Upper lobe of left lung (tissue), 6 donors: ENCODE measurements around the gene PFDN5. TPM values are rescaled to one million over a fixed set of nuclear protein-coding genes. Genes with fewer than 3 reads are reported as not detected.

ENCODE experiments used
- ATAC-seq, 2 donors: fragments of 200-7000 bp; cut with Tn5 transposase; one replicate each; pipeline ENCODE4 v1.9.1; 2022; ENCODE audit warnings: mild to moderate bottlenecking in 2 of 2, moderate library complexity in 2 of 2; ENCODE audit not compliant: low FRiP score in 2 of 2
- DNase-seq, 2 donors: peaks; one replicate each; pipeline ENCODE4 v3.0.0-alpha.2; 2019 to 2020
- H3K27ac ChIP-seq, 4 donors: fragments of 200-600 bp; sonication (generic); one replicate each; pipeline ENCODE4 v1.5.1; 2016 to 2019
- H3K27me3 ChIP-seq, 4 donors: fragments of 200-600 bp; sonication (generic); one replicate each; pipeline ENCODE4 v1.5.1; 2017 to 2019
- H3K36me3 ChIP-seq, 4 donors: fragments of 200-600 bp; sonication (generic); one replicate each; pipeline ENCODE4 v1.5.1; 2016 to 2019
- H3K4me1 ChIP-seq, 4 donors: fragments of 200-600 bp; sonication (generic); one replicate each; pipeline ENCODE4 v1.5.1; 2018 to 2019
- H3K4me3 ChIP-seq, 4 donors: fragments of 200-600 bp; sonication (generic); one replicate each; pipeline ENCODE4 v1.5.1; 2017 to 2019; ENCODE audit warnings: mild to moderate bottlenecking in 2 of 4, moderate library complexity in 1 of 4
- H3K9me3 ChIP-seq, 4 donors: fragments of 200-600 bp; sonication (generic); one replicate each; pipeline ENCODE4 v1.5.1; 2018 to 2019
- EP300 ChIP-seq, 4 donors: sonication (generic); formaldehyde crosslinking; IDR thresholded peaks; one replicate each; pipeline ENCODE4 v1.5.1; 2017; ENCODE audit warnings: antibody characterized with exemption in 4 of 4, control low read depth in 2 of 4
- POLR2A ChIP-seq, 4 donors: fragments of 450-650 bp; IDR thresholded peaks; one replicate each; pipeline ENCODE4 v1.5.1; 2016 to 2017; ENCODE audit warnings: antibody characterized with exemption in 4 of 4, mild to moderate bottlenecking in 2 of 4
- POLR2AphosphoS5 ChIP-seq, 2 donors: sonication (generic); formaldehyde crosslinking; IDR thresholded peaks; one replicate each; pipeline ENCODE4 v1.5.1; 2017; ENCODE audit warnings: antibody characterized with exemption in 2 of 2
- WGBS, 2 donors: methylation state at CpG; one replicate each; pipeline ENCODE4 v1.1.5; 2017 to 2018; 5-methylcytosine and 5-hydroxymethylcytosine counted together
- total RNA-seq, 6 donors: library from RNA; depleted of rRNA in 4 of 6; stranded (reverse); fragments of >200 nt in 4 of 6; gene quantifications; one replicate each; pipeline versions ENCODE4 v1.1.0 to v1.2.1, GENCODE V29; 2016 to 2021
- TF ChIP-seq, protein P1 (sequence below), 6 experiments: fragments of 450-650 bp in 4 of 6; fragments of 200-600 bp in 2 of 6; sonication (generic) in 2 of 6; IDR thresholded peaks; one replicate each; pipeline ENCODE4 v1.5.1; 2016 to 2019; ENCODE audit warnings: antibody characterized with exemption in 6 of 6
- donor health status: DM: no; HTN: no; CAD: no; lungs with moderate emphysema.
- donor health status: DM: no; HTN: yes; CAD: no; lungs with severe emphysema.

Gene PFDN5
- total RNA-seq, 6 donors from 2014 or later: 374 to 580 (median 445) TPM

DNA sequence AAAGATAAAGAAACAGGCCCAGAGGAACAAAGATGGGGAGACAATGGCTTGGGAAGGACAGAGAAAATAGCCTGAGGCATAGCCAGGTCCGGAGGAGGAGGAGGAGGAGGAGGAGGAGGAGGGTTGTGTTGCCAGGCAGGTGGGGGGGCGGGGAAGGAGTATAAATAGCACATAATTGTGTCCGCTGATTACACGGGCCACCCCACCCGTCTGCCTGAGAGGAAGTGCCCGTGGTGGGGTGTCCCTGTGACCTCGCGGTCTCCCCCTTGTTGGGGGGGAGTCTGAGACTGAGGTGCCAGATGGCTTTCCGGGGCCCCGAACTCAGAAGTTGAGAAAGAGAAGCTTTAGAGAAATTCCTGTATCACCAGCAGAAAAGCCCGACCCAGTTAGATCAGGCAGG is 42.7 kb downstream of the PFDN5 start:
- Histone ChIP-seq H3K27ac (no peak overlapping the region), H3K27me3 (peaks cover 0 to 4% (median 2%) of the 10 kb centered on the region in 4 donors), H3K4me1 (no peaks in the 10 kb centered on the region), H3K4me3 (no peak overlapping the region), H3K36me3 (no peaks in the 10 kb centered on the region), H3K9me3 (no peaks in the 10 kb centered on the region)
- WGBS, 2 donors: 17 to 32% methylated on average over 11 of the region's 11 CpGs
- no peak for TF ChIP-seq POLR2AphosphoS5 (IDR thresholded peaks at IDR 0.05)
- no peak for TF ChIP-seq EP300 (IDR thresholded peaks at IDR 0.05)
- TF ChIP-seq POLR2A (IDR thresholded peaks at IDR 0.05): no peak
- TF ChIP-seq, protein P1, sequence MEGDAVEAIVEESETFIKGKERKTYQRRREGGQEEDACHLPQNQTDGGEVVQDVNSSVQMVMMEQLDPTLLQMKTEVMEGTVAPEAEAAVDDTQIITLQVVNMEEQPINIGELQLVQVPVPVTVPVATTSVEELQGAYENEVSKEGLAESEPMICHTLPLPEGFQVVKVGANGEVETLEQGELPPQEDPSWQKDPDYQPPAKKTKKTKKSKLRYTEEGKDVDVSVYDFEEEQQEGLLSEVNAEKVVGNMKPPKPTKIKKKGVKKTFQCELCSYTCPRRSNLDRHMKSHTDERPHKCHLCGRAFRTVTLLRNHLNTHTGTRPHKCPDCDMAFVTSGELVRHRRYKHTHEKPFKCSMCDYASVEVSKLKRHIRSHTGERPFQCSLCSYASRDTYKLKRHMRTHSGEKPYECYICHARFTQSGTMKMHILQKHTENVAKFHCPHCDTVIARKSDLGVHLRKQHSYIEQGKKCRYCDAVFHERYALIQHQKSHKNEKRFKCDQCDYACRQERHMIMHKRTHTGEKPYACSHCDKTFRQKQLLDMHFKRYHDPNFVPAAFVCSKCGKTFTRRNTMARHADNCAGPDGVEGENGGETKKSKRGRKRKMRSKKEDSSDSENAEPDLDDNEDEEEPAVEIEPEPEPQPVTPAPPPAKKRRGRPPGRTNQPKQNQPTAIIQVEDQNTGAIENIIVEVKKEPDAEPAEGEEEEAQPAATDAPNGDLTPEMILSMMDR (IDR thresholded peaks at IDR 0.05): no peak
- DNase-seq (no peak), ATAC-seq (no peak)

DNA sequence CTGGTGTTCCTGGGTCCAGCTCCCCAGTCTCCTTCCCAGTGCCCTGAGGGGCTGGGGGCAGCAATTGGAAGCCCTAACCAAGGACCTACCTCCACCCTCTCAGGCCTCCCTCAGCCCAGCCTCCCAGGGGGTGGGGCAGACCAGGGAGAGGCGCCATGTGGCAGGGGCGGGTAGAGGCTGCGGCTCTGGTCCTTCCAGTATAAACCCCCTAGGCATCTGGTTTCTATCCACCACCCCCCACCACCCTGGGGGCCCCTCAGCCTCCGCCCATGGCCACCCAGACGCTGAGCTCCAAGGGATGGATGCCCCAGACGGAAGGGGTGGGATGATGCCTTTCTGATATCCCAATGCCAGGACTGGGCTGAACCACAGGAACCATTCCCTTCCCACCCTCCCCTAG is 43.6 kb downstream of the PFDN5 start:
- 70% methylated on average over 5 of the region's 6 CpGs; no CpG with 5 or more reads in 1 of the 2 donors for WGBS, 2 donors
- Histone ChIP-seq H3K4me3 (no peak overlapping the region), H3K27ac (no peak overlapping the region), H3K9me3 (no peaks in the 10 kb centered on the region), H3K27me3 (peaks cover 0 to 4% (median 2%) of the 10 kb centered on the region in 4 donors), H3K4me1 (no peaks in the 10 kb centered on the region), H3K36me3 (no peaks in the 10 kb centered on the region)
- ATAC-seq (no peak), DNase-seq (no peak)
- TF ChIP-seq, protein P1 (IDR thresholded peaks at IDR 0.05): no peak
- TF ChIP-seq POLR2AphosphoS5 (IDR thresholded peaks at IDR 0.05) (no peak), EP300 (IDR thresholded peaks at IDR 0.05) (no peak), POLR2A (IDR thresholded peaks at IDR 0.05) (no peak)

DNA sequence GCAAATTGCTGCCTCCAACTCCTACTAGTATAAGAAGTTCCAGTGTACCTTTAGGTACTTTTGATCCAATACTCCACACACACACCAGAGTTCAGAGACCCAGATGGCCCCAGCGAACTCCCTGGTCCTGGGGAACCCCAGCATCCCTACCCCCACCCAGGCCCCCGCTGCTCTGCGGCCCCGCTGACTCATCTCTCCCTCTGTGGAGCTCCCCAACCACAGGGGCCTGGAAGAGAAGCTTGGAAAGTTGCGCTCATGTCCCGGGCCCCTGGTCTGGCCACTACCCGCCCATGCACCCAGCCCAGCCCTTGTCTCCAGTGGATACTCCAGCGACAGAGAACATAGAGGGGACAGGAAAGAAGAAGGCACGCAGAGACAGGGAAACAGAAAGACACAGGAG is 45.1 kb downstream of the PFDN5 start:
- TF ChIP-seq, protein P1 (IDR thresholded peaks at IDR 0.05): no peak
- TF ChIP-seq POLR2A (IDR thresholded peaks at IDR 0.05) (no peak), POLR2AphosphoS5 (IDR thresholded peaks at IDR 0.05) (no peak), EP300 (IDR thresholded peaks at IDR 0.05) (no peak)
- Histone ChIP-seq H3K9me3 (no peaks in the 10 kb centered on the region), H3K27ac (no peak overlapping the region), H3K4me1 (peaks cover 6 to 12% (median 8%) of the 10 kb centered on the region in 4 donors), H3K36me3 (no peaks in the 10 kb centered on the region), H3K27me3 (peaks cover 0 to 4% (median 2%) of the 10 kb centered on the region in 4 donors), H3K4me3 (no peak overlapping the region)
- 75 to 89% methylated on average over 9 of the region's 9 CpGs for WGBS, 2 donors
- DNase-seq (no peak), ATAC-seq (no peak)

DNA sequence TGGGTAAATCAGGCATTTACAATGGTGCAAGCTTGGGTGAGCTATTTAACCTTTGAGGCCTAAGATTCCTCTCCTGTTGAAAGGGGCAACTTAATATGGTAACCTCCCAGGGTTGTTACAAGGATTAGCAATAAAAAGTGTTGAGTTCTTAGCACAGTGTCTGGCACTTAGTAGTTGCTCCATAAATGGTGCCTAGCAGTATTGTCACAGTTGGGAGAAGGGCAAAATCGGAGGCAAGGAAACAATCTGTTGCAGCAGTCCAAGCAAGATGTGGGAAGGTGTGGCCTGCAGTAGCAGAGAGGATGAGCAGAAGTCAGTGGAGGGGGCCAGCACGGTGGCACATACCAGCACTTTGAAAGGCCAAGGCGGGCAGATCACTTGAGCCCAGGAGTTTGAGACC is 48.1 kb downstream of the PFDN5 start:
- Histone ChIP-seq H3K4me1 (peaks cover 13 to 19% (median 18%) of the 10 kb centered on the region in 4 donors), H3K9me3 (no peaks in the 10 kb centered on the region), H3K4me3 (no peak overlapping the region), H3K27me3 (no peaks in the 10 kb centered on the region), H3K36me3 (no peaks in the 10 kb centered on the region), H3K27ac (no peak overlapping the region)
- ATAC-seq (no peak), DNase-seq (no peak)
- WGBS, 2 donors: 62% methylated on average over 3 of the region's 3 CpGs
- no peak for TF ChIP-seq POLR2A (IDR thresholded peaks at IDR 0.05)
- TF ChIP-seq, protein P1 (IDR thresholded peaks at IDR 0.05): no peak
- TF ChIP-seq POLR2AphosphoS5 (IDR thresholded peaks at IDR 0.05): no peak
- TF ChIP-seq EP300 (IDR thresholded peaks at IDR 0.05): no peak

DNA sequence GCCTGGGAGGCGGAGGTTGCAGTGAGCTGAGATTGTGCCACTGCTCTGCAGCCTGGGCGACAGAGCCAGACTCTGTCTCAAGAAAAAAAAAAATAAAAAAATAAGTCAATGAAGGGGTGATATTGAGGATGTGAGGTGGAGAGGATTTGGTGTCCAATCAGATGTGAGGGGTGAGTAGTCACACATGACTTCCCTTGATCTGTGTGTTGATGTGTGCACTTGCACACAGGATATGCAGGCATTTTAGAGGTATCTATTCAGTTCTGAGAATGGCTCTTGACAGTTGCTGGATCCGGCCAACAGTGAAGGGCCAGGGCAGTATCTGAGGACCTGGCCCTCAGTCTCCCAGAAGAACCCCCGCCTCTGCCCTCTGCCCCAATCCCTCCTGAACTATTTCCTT is 48.6 kb downstream of the PFDN5 start:
- no peak for DNase-seq
- H3K9me3 ChIP-seq: no peaks in the 10 kb centered on the region
- peak overlapping the region in 1 of 4 donors; percentile 90 for H3K27ac ChIP-seq
- no peak for ATAC-seq
- H3K4me1 ChIP-seq: peaks cover 13 to 19% (median 18%) of the 10 kb centered on the region in 4 donors
- WGBS, 2 donors: 96% methylated on average over 4 of the region's 4 CpGs
- no peak for TF ChIP-seq EP300 (IDR thresholded peaks at IDR 0.05)
- no peak for TF ChIP-seq POLR2A (IDR thresholded peaks at IDR 0.05)
- TF ChIP-seq, protein P1 (IDR thresholded peaks at IDR 0.05): no peak
- no peak for TF ChIP-seq POLR2AphosphoS5 (IDR thresholded peaks at IDR 0.05)
- no peaks in the 10 kb centered on the region for H3K36me3 ChIP-seq
- no peaks in the 10 kb centered on the region for H3K27me3 ChIP-seq
- H3K4me3 ChIP-seq: no peak overlapping the region
